HL-60/S4 treated with retinoic acid at 250 ng/mL for 4 days and 3 days (cell line): ENCODE measurements around the gene ITIH1.

ENCODE experiments used
- in situ Hi-C: fragments of 300-500 bp; cut with MboI; formaldehyde crosslinking; loops from 2 replicates; pipeline ENCODE4 v1.7.0; 2022; ENCODE audit warnings: low sequenced_read_pairs

Gene ITIH1

DNA sequence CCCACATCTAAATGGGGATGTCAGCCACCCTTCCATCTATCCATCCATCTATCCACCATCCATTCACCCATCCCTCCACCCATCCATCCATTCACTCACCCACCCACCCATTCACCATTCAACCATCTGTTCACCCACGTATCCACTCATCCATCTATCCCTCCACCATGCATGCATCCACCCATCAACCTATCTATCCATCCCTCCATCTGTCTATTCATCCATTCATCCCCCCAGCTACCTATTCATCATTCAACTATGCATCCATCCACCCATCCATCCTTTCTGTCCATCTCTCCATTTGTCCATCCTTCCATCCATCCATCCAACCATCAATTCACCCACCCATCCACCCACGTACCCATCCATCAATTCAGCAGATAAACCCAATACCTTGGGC lies 31.8 kb downstream of the ITIH1 start:
- in situ Hi-C loops: no loop called here

DNA sequence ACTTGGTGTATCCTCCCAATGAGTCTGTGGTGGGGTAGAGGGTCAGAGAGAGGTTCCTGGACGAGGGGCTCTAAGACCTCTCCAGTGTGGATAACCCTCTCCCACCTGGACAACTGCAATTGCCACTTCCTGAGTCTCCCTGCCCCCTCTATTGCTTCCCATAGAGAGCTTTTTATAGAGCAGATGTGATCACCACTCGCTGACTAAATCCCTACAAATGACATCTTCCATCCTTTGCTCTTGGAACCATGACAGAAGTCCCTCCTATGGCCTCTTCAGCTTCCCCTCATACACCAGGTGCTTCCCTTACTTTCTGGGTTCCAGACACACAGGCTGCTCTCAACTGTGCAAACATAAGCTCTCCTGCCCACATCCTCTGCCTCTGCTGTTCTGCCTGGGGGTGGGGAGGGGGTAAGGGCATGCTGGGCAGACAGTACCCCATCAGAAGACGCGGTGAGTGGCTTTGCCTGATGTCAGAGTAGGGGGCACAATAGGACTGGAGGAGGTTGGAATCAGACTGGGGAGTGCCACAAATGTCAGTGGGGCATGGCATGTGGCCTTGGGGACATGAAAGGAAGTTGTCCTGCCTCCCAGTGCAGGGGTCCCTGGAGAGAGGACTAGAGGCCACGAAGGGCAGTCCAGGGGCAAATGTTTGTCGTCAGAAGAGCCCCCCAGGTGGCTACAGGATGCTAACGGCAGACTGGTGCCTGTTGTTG lies 32.4 kb downstream of the ITIH1 start:
- in situ Hi-C loops: no loop called here

DNA sequence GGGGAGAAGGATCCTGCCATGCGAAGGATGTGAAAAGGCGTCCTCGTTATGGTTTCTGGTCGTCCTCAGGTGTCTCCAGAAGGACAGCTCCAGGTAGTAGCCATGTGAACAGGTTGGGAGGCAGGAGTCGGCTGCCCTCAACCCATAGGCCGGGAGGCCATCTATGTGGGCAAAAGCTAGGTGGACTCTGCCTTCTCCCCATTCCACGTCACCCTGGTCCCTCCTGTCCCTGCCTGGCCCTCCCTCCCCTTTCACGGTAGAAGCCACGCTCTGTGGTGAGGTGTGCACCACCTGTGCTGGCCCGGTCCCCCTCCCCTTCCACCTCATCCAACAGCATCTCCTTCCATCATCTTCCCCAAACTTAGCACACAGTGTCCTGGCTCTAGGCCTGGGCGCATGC lies 33.5 kb downstream of the ITIH1 start:
- in situ Hi-C loops: no loop called here

DNA sequence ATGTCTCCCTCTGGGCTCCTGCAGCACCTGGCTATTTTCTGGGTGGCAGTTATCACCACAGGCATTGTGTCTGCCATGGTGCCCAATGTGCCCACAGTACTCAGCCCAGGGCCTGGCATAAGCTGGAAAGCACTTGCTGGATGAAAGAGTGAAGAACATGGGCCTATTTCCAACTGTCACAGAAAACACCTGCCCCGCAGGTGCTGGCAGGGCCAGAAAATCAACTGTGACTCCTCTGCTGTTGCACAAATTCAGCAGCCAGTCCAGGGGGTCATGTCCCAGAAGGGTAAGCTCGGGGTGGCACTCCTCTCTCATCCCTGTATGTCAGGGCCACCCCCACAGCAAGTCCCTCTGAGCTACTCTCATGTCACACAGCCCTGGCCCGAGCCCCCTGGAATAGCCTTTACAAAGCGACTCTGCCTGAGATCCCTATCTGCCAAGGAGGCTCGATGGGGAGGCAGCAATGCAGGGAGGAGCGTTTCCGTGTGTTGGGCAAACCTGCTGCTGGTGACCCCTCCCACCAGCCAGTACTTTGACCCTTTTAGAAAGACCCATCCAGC lies 34.1 kb downstream of the ITIH1 start:
- in situ Hi-C loops: no loop called here

DNA sequence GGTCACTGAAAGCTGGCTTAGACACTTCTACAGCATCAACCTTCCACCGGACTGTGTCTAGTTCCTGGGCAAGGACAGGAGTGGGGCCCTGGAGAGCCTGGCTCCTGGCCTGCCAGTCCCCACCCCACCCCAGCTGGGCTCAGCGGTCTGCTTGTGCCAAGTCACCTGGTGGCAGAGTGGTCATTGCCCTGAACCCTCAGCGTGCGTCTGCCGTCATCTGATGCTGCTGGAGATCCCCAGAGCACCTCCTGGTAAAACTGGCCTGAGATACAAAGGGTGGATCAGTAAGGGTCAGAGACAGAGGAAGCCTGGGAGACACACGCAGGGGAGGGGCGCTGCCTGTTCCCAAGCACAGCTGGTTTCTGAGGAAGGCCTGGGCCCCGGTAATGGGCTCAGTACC lies 36.4 kb downstream of the ITIH1 start:
- in situ Hi-C loops: no loop called here

DNA sequence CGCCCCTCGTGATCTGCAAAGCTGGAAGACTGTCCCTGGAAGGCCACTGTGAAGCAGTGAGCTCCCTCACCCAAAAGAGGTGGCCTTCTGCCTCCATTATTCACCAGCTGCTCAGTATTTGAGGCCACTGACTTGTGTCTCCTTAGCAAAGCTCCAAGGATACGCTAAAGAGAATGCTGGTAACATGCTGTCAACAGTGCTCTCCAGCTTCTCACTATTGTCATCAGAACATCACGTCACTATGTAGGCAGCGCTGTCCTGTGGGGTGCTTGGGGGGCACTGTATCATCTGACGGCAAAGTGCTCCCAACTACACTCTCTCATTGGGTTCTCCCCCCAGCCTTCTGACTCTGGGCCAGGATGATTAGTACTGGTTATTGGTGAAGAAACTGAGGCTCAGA lies 38.8 kb downstream of the ITIH1 start:
- in situ Hi-C loops: no loop called here

DNA sequence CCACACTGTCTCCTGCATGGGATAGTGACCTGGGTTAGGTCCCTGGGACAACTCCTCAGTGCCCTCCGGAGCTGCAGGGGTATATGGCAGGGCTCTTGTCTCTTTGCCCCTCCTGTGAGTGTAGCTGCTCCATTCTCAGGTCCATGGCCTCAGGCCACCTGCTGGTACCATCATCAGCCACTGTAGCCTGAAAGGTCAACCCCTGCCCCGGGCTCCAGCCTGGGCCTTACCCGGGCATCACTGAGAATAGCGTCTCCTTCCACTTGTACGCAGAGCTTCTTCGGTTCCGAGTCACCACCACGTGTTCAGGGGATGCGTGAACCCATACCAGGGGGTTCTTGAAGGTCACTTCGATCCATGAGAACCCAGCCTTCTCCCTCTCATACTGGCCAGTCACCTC lies 39.3 kb downstream of the ITIH1 start:
- in situ Hi-C loops: no loop called here

DNA sequence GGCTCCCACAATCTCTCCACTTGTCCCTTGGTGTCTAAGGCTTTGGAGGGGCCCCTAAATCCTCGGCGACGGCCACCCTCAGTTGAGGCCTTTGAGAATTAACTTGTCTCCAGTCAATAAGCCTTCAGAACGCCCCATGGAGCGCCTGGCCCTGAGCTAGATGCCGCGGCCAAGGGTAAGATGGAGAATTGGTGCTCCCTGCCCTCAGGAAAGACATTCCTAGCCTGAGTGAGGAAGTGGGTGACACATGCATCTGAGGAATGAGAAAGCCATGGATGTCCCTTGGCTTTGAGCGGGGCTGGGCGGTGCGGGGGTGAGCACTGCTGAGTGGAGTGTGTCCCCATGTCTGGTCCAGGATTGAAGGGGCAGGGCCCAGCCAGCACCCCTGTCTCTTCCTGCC lies 39.8 kb downstream of the ITIH1 start:
- in situ Hi-C loops: no loop called here

DNA sequence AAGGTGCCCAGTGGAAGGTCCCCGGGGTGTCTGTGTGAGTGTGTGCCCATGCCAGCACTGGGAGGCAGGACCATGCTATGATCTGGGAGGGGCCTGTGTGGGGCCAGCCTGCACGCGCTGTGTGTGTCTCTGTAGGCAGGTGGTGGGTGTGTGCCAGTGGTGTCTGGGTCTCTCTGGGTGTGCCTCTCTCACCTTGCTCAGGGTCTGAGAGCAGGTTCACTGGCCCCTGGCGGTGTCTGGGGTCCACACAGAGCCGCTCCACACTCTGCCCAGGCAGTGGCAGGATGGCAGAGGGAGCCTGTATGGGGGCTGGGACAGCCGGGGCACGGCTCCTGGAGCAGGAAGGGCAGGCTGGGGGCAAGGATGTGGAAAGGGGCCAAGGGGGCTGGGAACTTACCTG lies 40.5 kb downstream of the ITIH1 start:
- in situ Hi-C loops: no loop called here

DNA sequence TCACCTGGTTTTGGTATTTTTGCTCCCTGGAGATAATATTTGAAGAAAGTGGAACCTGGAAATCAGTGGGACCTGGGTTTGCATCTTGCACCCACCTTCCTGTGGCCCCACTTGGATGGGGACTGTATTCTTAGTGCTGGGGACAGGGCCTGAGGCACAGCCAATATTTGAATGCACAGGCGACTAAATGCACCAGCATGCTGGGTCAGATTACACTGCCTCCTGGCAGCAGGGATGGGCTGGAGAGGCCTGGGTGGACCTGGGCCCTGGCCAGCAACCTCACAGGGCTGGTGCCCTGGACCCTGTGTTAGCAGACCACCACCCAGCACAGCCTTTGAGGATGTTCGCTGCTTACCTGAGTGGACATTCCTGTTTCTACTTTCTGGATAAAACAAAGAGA lies 42.5 kb downstream of the ITIH1 start:
- in situ Hi-C loops: no loop called here

DNA sequence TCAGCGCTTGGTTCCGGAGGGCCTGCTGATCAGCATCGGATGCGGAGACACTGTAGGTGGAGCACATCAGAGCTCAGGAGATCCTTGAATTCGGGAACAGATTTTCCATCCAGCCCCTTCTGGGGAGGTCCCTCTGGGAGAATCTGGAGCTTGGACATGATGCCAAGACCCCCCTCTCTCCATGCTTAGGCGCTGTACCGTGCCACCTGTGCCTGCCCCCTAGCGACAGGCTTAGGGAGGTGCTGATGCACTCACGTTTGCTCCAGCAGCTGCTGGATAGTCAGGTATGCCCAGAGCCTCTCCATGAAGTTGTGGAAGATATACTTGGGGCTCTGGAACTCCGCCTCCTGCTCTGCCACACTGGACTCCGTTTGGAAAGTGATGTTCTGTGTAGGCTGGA lies 43.3 kb downstream of the ITIH1 start:
- in situ Hi-C loops: no loop called here

DNA sequence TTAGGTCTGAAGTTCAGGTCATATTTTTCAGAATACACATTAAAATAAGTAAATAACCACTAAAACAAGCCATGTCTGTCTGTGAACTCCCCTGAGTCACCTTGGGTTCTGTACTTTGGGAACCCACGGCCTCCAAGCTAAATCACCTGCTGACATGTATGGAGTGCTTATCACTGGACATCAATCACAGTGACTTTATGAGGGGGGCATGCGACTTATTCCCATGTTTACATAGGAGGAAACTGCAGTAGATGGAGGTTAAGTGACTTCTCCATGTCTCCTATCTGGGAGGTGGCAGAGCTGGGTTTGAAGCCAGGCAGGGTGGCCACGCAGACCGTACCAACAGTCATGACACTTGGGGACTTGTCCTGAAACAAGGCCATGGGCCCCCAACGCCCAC lies 45.0 kb downstream of the ITIH1 start:
- in situ Hi-C loops: no loop called here

DNA sequence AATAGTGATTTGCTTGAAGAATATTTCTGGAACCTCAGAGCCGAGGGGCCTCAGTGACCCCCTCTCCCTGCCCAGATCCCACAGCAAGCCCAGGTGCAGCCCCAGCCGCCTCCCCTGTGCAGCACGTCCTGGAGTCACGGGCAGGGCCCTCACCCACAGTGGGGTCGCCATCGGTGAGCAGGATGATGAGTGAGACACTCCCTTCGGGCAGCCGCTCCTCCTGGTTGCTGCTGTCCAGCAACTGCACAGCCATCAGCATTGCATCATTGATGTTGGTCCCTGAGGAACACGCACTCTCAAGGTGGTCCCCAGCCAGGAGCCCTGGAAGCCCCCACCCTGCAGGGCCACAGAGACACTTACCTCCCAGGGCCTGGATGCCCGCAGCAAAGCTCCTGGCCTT lies 46.6 kb downstream of the ITIH1 start:
- in situ Hi-C loops: no loop called here

DNA sequence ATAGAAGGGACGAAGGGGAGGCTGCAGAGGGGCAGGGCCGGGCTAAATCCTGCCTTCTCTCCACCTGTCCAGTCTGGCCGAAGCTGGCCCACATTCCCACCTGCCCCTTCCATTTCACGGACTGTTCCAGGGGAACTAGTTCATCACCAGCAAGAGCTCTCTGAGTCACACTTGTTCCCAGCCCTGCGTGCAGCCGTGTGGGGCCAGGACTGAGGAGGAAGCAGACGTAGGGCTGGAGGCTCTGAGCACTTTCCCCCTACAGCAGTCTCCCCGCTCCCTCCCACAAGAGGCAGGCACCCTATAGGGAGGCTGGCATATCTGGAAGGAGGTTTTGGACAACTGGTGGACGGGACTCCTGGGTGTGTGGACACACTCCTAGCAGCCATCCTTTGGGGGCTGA lies 50.0 kb downstream of the ITIH1 start:
- in situ Hi-C loops: no loop called here

DNA sequence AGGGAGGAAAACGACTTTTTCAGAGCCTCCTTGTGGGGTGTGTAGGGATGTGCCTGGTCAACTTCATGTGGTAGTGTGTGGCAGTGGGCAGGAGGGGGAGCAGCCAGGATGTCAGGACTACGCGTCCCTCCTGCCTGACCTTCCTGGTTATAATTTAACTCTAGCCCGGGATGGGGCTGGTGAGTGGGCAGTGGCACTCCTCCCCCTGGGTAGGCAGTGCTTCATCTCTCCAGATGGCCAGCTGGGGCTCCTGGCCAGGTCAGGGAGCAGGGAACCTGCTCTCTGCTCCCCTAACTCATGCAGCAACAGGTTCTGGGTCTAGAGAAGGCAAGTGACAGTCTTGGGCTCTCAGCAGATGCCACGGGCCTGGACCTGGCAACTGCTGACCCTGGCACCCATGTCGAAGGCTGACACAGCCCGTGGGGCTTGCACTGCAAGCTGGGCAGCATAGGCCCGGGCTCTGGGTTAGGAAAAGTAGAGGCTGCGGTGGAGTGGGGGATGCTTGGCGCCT lies 50.5 kb downstream of the ITIH1 start:
- in situ Hi-C loops: no loop called here

DNA sequence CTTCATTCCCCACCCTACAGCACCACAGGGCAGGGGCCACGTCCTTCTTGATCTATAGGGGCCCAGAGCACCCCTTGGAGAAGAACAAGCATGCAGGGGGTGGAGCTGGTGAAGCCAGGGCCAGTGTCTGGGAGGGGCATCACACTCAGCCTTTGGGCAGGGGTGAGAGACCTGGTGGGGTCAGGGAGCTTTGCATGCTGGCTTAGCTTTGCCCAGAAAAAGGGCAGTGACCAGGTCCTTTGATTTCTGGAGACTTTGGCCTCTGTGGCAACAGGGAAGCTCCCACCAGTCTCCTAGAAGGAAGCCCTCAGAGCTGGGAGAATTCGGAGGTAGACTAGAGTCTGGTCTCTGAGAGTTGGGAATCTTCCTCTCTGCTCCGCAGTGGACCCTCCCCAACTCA lies 52.1 kb downstream of the ITIH1 start:
- in situ Hi-C loops: no loop called here

DNA sequence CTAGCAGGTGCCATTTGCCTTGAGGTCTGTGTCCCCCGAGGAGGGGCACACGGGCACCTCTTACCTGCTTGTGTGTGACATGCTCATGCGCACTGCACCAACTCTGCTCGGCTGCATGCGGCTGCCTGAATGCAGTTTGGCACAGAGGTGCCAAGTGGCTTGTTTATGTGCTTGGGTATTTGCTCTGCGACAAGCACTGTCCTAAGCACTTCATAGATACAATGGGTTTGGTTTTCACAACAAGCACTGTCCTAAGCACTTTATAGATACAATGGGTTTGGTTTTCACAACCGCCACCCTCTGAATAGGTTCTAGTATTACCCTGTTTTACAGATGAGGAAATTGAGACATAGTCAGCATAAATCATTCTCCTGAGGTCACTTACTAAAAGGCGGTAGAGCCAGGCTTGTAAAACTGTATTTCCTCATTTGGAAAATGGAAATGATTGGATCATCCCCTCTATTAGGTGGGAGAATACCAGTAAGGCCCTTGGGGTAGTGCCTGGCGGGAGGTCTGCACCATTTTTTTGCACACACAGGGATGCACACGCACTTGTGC lies 52.6 kb downstream of the ITIH1 start:
- in situ Hi-C loops: no loop called here

DNA sequence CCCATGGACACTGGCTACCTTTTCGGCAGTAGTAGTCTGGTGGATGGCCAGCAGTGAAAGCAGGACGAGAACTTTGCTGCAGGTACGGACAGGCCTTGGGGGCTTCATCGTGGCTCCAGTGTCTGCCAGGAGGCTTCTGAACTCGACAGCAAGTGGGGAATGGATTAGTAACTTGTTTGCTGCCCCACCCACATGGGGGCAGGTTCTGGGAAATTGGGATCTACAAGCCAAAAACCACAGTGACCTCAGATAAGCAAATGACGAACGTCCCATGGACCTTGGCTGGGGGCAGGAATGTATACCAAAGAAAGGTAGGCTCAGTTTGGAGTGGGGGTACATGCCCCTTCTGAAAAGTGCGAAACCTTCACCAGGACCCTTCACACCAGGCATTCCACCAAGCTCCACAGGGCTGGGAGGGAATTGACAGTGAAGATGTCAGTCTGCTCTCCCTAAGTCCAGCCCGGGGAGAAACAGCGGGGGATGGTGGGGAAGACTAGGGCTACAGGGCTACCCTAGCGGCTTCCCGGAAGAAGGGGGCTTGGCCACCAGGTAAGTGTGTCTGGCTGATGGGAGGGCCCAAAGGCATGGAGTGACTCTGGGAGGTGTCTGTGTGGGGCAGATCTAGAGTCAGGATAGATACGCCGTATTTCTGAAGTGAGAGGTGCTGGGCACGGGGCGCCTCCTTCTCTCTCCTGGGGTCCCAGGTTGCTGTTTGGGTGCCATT lies 53.3 kb downstream of the ITIH1 start, which contains the start of gene ITIH4:
Gene ITIH4, minus strand, starts transcription at position 138 of the 724 bp plus-strand sequence. Its CDS starts 30 bp downstream, at position 108.
- in situ Hi-C loops: no loop called here

DNA sequence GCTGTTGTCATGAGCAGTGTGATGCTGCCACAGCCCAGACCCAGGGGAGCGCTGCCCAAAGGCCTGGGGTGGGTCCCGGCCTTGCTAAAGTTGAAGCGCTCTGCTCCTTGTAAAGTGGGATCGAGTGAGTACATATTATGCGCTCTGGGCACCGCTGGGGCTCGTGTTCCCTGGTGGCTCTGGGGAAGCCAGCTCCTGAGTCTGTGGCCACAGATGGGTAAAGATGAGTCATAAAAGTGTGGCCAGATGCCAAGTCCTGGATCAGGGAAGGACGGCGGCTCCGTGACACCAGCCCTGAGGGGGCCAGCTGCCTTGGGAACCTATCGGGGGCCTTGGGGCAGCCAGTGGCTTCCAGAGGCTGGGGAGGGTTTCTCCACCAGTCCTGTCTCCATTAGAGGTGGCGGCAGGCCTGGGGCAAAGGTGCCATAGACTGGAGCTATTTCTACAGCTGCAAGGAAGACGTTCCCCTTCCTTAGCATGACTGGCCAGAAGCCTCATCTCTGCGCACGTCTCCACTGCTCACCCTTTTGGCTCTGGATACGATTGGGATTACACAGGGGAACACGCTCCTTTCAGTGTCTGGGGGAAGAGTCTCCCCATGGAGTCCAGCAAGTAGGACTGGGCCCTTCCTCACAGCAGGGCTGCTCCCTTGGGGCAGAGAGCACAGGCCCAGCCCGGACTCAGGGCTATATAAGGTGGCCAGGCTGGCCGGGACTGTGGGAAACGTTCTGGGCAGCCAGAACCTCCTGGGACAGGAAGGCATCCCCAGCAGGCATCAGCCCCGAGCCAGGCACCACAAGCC lies 54.3 kb downstream of the ITIH1 start:
- in situ Hi-C loops: no loop called here

DNA sequence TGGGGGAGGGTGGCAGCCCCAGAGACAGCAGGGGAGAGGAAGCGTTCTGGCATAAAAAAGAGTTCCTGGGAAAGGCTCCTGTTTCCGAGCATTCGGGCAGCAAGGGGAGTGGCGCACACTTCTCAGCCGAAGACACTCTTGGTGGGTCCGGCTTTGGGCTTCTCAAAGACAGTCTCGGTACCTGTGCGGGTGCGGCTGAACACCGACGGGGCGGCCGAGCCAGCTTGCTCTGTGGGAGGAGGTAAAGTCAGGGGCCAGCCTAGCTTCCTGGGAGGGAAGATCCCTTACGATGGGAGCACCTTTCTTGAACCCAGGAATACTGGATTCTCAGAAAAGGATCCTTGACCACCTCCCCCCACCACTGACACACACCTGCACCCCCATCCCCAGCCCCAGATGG lies 55.8 kb downstream of the ITIH1 start:
- in situ Hi-C loops: no loop called here
